ENCODE data around the gene TMOD1.

DNA sequence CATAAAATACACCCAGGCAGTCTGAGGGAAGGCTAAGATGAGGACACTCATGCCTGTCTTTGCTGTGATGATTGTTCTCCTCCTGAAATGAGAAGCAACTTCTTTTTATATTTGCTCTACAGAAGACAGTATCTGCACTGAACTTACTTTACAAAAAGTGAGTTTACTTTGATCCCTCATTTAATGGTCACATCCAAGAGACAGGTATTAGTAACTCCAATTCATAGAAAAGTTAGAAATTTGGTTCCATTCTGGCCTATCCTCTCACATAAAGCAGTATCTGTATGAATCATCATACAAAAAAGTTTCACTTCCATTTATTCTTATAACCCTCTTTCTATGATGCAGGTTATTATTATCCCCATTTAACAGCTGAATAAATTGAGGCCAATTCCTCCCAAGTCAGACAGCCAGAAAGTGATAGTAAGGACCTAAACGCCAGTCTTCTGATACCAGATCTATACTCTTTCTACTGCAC, 116.5 kb downstream of the TMOD1 start:
- TF ChIP-seq POLR2A (IDR thresholded peaks at IDR 0.05) (no peak), POLR2AphosphoS5 (IDR thresholded peaks at IDR 0.05) (no peak)
- TF ChIP-seq, protein P1, sequence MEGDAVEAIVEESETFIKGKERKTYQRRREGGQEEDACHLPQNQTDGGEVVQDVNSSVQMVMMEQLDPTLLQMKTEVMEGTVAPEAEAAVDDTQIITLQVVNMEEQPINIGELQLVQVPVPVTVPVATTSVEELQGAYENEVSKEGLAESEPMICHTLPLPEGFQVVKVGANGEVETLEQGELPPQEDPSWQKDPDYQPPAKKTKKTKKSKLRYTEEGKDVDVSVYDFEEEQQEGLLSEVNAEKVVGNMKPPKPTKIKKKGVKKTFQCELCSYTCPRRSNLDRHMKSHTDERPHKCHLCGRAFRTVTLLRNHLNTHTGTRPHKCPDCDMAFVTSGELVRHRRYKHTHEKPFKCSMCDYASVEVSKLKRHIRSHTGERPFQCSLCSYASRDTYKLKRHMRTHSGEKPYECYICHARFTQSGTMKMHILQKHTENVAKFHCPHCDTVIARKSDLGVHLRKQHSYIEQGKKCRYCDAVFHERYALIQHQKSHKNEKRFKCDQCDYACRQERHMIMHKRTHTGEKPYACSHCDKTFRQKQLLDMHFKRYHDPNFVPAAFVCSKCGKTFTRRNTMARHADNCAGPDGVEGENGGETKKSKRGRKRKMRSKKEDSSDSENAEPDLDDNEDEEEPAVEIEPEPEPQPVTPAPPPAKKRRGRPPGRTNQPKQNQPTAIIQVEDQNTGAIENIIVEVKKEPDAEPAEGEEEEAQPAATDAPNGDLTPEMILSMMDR (IDR thresholded peaks at IDR 0.05), result no peak
